Peyer's patch (tissue), 4 donors: ENCODE results near the gene CNDP2.

Experiments used
- CTCF ChIP-seq, 6 experiments: fragments of 450-650 bp in 4 of 6; fragments of 200-600 bp in 2 of 6; sonication (generic) in 1 of 6; IDR thresholded peaks; one replicate each; pipeline ENCODE4 v1.5.1; 2017 to 2019; ENCODE audit warnings: antibody characterized with exemption in 6 of 6, mild to moderate bottlenecking in 3 of 6, moderate library complexity in 1 of 6
- POLR2A ChIP-seq, 2 donors: fragments of 450-650 bp; IDR thresholded peaks; one replicate each; pipeline ENCODE4 v1.5.1; 2017; ENCODE audit warnings: antibody characterized with exemption in 2 of 2, mild to moderate bottlenecking in 2 of 2, moderate library complexity in 2 of 2

GRCh38 chr18:74497778-74498177 is 1.6 kb downstream of the CNDP2 start:
- TF ChIP-seq POLR2A (IDR thresholded peaks at IDR 0.05) = no peak
- no peak for TF ChIP-seq CTCF (IDR thresholded peaks at IDR 0.05)
